ENCODE data around the gene UNC119B.

- TF ChIP-seq, protein P1, sequence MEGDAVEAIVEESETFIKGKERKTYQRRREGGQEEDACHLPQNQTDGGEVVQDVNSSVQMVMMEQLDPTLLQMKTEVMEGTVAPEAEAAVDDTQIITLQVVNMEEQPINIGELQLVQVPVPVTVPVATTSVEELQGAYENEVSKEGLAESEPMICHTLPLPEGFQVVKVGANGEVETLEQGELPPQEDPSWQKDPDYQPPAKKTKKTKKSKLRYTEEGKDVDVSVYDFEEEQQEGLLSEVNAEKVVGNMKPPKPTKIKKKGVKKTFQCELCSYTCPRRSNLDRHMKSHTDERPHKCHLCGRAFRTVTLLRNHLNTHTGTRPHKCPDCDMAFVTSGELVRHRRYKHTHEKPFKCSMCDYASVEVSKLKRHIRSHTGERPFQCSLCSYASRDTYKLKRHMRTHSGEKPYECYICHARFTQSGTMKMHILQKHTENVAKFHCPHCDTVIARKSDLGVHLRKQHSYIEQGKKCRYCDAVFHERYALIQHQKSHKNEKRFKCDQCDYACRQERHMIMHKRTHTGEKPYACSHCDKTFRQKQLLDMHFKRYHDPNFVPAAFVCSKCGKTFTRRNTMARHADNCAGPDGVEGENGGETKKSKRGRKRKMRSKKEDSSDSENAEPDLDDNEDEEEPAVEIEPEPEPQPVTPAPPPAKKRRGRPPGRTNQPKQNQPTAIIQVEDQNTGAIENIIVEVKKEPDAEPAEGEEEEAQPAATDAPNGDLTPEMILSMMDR (IDR thresholded peaks at IDR 0.05 in 4 of 5, conservative IDR thresholded peaks at IDR 0.05 in 1 of 5) = no peak
- no peak for TF ChIP-seq POLR2A (IDR thresholded peaks at IDR 0.05)
Measured at GRCh38 chr12:120721866-120722265, 11.6 kb downstream of the UNC119B start.
